HEK293 (cell line): ENCODE data around the gene FOXO6.

Experiments used
- CTCF ChIA-PET: fragments of 350-600 bp; formaldehyde crosslinking; extraction: SDS; loops from one replicate; lab custom pipeline; 2021; ENCODE audit warnings: antibody characterized with exemption; lab: Yijun Ruan, JAX
- POLR2A ChIA-PET: fragments of 300-600 bp; formaldehyde crosslinking; extraction: SDS; loops from one replicate; lab custom pipeline; 2020; ENCODE audit warnings: antibody characterized with exemption, inconsistent platforms; lab: Yijun Ruan, JAX
- H3K27ac ChIP-seq: fragments of 200-500 bp; sonication (Bioruptor generic); 2 replicates; pipeline ENCODE4 v1.5.1; 2014; ENCODE audit warnings: low read depth, low read length, control low read depth, inconsistent platforms; ENCODE audit errors: extremely low read depth
- H3K36me3 ChIP-seq, 2 experiments: fragments of 200-500 bp in 1 of 2; sonication (Bioruptor generic) in 1 of 2; 1 replicate in 1 of 2; 2 replicates in 1 of 2; pipeline ENCODE4 v1.5.1; 2014 to 2017; ENCODE audit warnings: inconsistent platforms in 2 of 2, low read length in 2 of 2; ENCODE audit not compliant: control insufficient read depth in 2 of 2, insufficient read depth in 1 of 2
- H3K4me1 ChIP-seq: fragments of 200-500 bp; sonication (Bioruptor generic); 2 replicates; pipeline ENCODE4 v1.5.1; 2014; ENCODE audit warnings: mild to moderate bottlenecking, low read length, inconsistent platforms; ENCODE audit not compliant: control insufficient read depth, insufficient read depth
- H3K4me3 ChIP-seq: 2 replicates; pipeline ENCODE4 v1.5.1; 2011; ENCODE audit warnings: low read depth, mild to moderate bottlenecking, control low read depth, low read length, moderate library complexity
- H3K9me3 ChIP-seq: fragments of 200-500 bp; sonication (Bioruptor generic); 2 replicates; pipeline ENCODE4 v1.5.1; 2014; ENCODE audit warnings: low read depth, low read length, inconsistent platforms; ENCODE audit not compliant: control insufficient read depth, insufficient read depth
- HOXA7 ChIP-seq: sonication (generic); formaldehyde crosslinking; IDR thresholded peaks from 2 replicates; pipeline ENCODE4 v1.8.1; 2022; ENCODE audit warnings: missing genetic modification reagents, borderline replicate concordance
- ZBTB8A ChIP-seq: fragments of 450-650 bp; formaldehyde crosslinking; IDR thresholded peaks from 2 replicates; pipeline ENCODE4 v1.5.1; 2016; ENCODE audit warnings: missing biosample characterization, missing genetic modification characterization
- ZFHX2 ChIP-seq: fragments of 450-650 bp; formaldehyde crosslinking; conservative IDR thresholded peaks from 2 replicates; pipeline ENCODE4 v1.5.1; 2016; ENCODE audit warnings: missing biosample characterization, missing genetic modification characterization
- ZFP37 ChIP-seq: fragments of 450-650 bp; formaldehyde crosslinking; IDR thresholded peaks from 2 replicates; pipeline ENCODE4 v1.5.1; 2016; ENCODE audit warnings: missing biosample characterization, missing genetic modification characterization
- ZIC2 ChIP-seq: fragments of 450-650 bp; formaldehyde crosslinking; IDR thresholded peaks from 2 replicates; pipeline ENCODE4 v1.5.1; 2016; ENCODE audit warnings: missing biosample characterization, missing genetic modification characterization
- ZNF138 ChIP-seq: fragments of 450-650 bp; formaldehyde crosslinking; IDR thresholded peaks from 2 replicates; pipeline ENCODE4 v1.5.1; 2016; ENCODE audit warnings: missing biosample characterization, missing genetic modification characterization, borderline replicate concordance
- ZNF16 ChIP-seq: fragments of 450-650 bp; formaldehyde crosslinking; IDR thresholded peaks from 2 replicates; pipeline ENCODE4 v1.5.1; 2016; ENCODE audit warnings: low read depth, missing biosample characterization, missing genetic modification characterization
- ZNF24 ChIP-seq: fragments of 450-650 bp; formaldehyde crosslinking; IDR thresholded peaks from 2 replicates; pipeline ENCODE4 v1.5.1; 2016; ENCODE audit warnings: missing biosample characterization, missing genetic modification characterization
- ZNF416 ChIP-seq: fragments of 450-650 bp; formaldehyde crosslinking; IDR thresholded peaks from 2 replicates; pipeline ENCODE4 v1.5.1; 2016; ENCODE audit warnings: missing biosample characterization, missing genetic modification characterization
- ZNF560 ChIP-seq: fragments of 450-650 bp; formaldehyde crosslinking; IDR thresholded peaks from 2 replicates; pipeline ENCODE4 v1.5.1; 2017; ENCODE audit warnings: missing biosample characterization, missing genetic modification characterization, borderline replicate concordance
- ZNF561 ChIP-seq: fragments of 450-650 bp; IDR thresholded peaks from 2 replicates; pipeline ENCODE4 v1.5.1; 2018; ENCODE audit warnings: missing biosample characterization, missing genetic modification characterization, borderline replicate concordance
- ZNF571 ChIP-seq: fragments of 450-650 bp; formaldehyde crosslinking; IDR thresholded peaks from 2 replicates; pipeline ENCODE4 v1.5.0; 2017; ENCODE audit warnings: missing biosample characterization, missing genetic modification characterization
- ZNF585B ChIP-seq: fragments of 450-650 bp; formaldehyde crosslinking; IDR thresholded peaks from 2 replicates; pipeline ENCODE4 v1.5.1; 2016; ENCODE audit warnings: missing biosample characterization, missing genetic modification characterization
- ZNF776 ChIP-seq: fragments of 450-650 bp; formaldehyde crosslinking; IDR thresholded peaks from 2 replicates; pipeline ENCODE4 v1.5.0; 2017; ENCODE audit warnings: missing biosample characterization, missing genetic modification characterization, borderline replicate concordance
- ZSCAN4 ChIP-seq: fragments of 450-650 bp; formaldehyde crosslinking; IDR thresholded peaks from 2 replicates; pipeline ENCODE4 v1.5.1; 2017; ENCODE audit warnings: missing biosample characterization, missing genetic modification characterization
- TF ChIP-seq, protein P1 (sequence below): fragments of 450-650 bp; formaldehyde crosslinking; IDR thresholded peaks from 2 replicates; pipeline ENCODE4 v1.5.1; 2017; ENCODE audit warnings: missing biosample characterization, missing genetic modification characterization
- TF ChIP-seq, protein P2 (sequence below): fragments of 450-650 bp; formaldehyde crosslinking; IDR thresholded peaks from 2 replicates; pipeline ENCODE4 v1.5.1; 2016; ENCODE audit warnings: missing biosample characterization, missing genetic modification characterization

Gene FOXO6

GRCh38 chr1:41350055-41350378 is 11.2 kb upstream of the FOXO6 start:
- TF ChIP-seq, protein P1, sequence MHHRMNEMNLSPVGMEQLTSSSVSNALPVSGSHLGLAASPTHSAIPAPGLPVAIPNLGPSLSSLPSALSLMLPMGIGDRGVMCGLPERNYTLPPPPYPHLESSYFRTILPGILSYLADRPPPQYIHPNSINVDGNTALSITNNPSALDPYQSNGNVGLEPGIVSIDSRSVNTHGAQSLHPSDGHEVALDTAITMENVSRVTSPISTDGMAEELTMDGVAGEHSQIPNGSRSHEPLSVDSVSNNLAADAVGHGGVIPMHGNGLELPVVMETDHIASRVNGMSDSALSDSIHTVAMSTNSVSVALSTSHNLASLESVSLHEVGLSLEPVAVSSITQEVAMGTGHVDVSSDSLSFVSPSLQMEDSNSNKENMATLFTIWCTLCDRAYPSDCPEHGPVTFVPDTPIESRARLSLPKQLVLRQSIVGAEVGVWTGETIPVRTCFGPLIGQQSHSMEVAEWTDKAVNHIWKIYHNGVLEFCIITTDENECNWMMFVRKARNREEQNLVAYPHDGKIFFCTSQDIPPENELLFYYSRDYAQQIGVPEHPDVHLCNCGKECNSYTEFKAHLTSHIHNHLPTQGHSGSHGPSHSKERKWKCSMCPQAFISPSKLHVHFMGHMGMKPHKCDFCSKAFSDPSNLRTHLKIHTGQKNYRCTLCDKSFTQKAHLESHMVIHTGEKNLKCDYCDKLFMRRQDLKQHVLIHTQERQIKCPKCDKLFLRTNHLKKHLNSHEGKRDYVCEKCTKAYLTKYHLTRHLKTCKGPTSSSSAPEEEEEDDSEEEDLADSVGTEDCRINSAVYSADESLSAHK = no peak
- TF ChIP-seq ZNF561 (tag by site-specific recombination) (no peak), ZNF16 (tag by site-specific recombination) (no peak), ZNF560 (tag by site-specific recombination) (no peak), ZSCAN4 (no peak), ZFP37 (tag by site-specific recombination) (no peak)
- TF ChIP-seq, protein P2, sequence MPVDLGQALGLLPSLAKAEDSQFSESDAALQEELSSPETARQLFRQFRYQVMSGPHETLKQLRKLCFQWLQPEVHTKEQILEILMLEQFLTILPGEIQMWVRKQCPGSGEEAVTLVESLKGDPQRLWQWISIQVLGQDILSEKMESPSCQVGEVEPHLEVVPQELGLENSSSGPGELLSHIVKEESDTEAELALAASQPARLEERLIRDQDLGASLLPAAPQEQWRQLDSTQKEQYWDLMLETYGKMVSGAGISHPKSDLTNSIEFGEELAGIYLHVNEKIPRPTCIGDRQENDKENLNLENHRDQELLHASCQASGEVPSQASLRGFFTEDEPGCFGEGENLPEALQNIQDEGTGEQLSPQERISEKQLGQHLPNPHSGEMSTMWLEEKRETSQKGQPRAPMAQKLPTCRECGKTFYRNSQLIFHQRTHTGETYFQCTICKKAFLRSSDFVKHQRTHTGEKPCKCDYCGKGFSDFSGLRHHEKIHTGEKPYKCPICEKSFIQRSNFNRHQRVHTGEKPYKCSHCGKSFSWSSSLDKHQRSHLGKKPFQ (tag by site-specific recombination) = no peak
- TF ChIP-seq, all 188 proteins: peak for 0
- Histone ChIP-seq H3K36me3 (no peaks in the 10 kb centered on the region), H3K4me3 (no peak overlapping the region), H3K27ac (no peak overlapping the region), H3K4me1 (no peaks in the 10 kb centered on the region), H3K9me3 (no peaks in the 10 kb centered on the region)
- ChIA-PET CTCF (no interaction called here), POLR2A (no interaction called here)

GRCh38 chr1:41351262-41352151 is 9.7 kb upstream of the FOXO6 start:
- POLR2A ChIA-PET = no interaction called here
- Histone ChIP-seq H3K36me3 (no peaks in the 10 kb centered on the region), H3K4me3 (no peak overlapping the region), H3K4me1 (no peaks in the 10 kb centered on the region), H3K9me3 (no peaks in the 10 kb centered on the region), H3K27ac (no peak overlapping the region)
- TF ChIP-seq ZNF138 (tag by site-specific recombination) (no peak), ZNF416 (peak; percentile 64; the same call in 1 of the 2 replicates), ZNF24 (tag by site-specific recombination) (no peak), HOXA7 (no peak)
- CTCF ChIA-PET = interaction anchor here (0.5 to 1.1 kb wide), 5 partner anchors 9 to 1257 kb away, joined by 3 to 4 read pairs (median 3); no protein-coding TSS in a partner anchor

GRCh38 chr1:41353744-41354143 is 7.5 kb upstream of the FOXO6 start:
- H3K9me3 ChIP-seq = no peaks in the 10 kb centered on the region
- TF ChIP-seq ZNF571 (tag by site-specific recombination) (no peak), ZIC2 (tag by site-specific recombination) (0 out of 2 replicates have a peak, but pooled peaks have one; percentile 15), ZNF585B (no peak), ZNF416 (no peak), ZNF776 (tag by site-specific recombination) (no peak), ZBTB8A (tag by site-specific recombination) (no peak), ZFHX2 (tag by site-specific recombination) (peak; percentile 72)
- H3K36me3 ChIP-seq = no peaks in the 10 kb centered on the region
- H3K4me3 ChIP-seq = no peak overlapping the region
- ChIA-PET CTCF (interaction anchor here (0.6 to 1.0 kb wide), 2 partner anchors 50 to 64 kb away, joined by 3 to 5 read pairs; no protein-coding TSS in a partner anchor), POLR2A (interaction anchor here (0.9 kb wide), 1 partner anchor 34 kb away, joined by 3 read pairs; no protein-coding TSS in a partner anchor)
- 0 out of 2 replicates have a peak, but pooled peaks cover 4% of the 10 kb centered on the region for H3K4me1 ChIP-seq
- no peak overlapping the region for H3K27ac ChIP-seq
